GM19397 (cell line): Measurements from ENCODE around the gene GLYR1.

ENCODE experiments used
- ATAC-seq: cut with Tn5 transposase; IDR thresholded peaks from one replicate; pipeline ENCODE4 v1.9.1; 2021; ENCODE audit warnings: mild to moderate bottlenecking, moderate library complexity; ENCODE audit not compliant: unreplicated experiment

Gene GLYR1

DNA sequence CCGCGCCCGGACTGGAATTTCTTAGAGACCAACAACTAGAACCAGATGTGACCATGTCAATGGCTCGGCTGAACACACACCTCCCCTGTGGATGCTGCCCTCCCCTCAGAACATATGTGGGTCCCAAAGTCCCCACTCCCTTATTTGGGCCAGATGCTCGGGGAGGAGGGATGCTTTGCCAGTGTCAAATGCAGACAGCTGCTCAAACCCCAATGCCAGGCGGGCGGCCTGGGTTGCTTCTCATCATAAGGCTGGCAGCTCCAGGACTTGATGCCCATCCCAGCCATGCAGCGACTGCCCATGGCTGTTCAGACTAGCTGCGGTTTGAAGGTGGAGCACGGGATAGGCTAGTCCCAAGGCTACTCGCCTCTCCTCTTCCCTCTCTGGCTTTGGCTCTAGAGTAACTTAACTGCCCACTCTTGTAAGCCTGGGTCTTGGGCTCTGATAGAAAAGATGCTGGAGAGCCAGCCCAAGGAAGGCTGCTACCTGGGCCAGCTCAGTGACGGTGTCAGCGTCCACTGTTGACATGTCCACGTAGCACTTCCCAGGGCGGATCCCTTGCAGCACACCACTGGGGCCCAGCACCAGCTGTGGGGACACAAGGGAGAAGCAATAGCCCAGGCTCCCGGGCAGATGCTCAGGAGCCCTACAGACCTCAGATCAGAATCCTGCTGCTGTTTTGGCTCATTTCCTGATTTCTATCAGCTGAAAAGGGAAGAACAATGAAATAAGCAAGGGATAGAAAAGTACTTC, 33.7 kb downstream of the GLYR1 start:
- no peak for ATAC-seq

DNA sequence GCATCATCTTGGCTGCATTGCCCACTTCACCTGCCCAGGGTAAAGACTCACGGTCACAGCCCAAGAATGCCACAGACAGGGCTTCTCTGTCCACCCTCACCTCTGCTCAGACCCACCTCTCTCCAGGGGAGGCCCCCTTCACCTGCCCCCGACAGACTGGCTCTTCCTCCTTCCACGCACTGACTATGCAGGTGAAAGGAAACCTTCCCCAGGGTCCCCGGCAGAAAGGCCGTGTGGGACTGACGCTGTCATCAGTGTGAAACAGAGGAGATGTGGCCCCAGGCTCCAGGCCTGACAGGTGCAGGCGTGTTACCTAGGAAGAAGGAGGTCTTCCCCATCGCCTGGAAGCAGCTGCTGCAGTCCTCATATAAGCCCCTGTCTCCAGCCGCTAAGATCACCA, 35.3 kb downstream of the GLYR1 start:
- ATAC-seq, result no peak

DNA sequence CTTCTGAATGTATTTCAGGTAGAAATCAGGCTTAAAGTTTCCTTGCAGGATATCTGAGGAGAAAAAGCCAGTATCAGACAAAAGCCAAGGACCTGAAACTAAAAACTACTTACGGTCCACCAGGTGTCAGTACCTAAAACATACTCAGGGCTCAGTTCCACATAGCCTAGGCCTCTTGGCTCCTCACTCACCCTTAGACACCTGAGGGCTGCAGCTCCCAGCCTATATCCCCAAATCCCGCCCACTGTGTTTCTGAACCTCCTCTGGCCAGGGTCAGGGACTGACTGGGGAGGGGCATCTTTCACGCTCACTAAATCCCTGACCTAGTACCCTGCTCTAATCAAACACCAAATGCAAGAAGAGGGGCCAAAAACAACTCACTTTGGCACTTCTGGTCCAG, 35.8 kb downstream of the GLYR1 start:
- no peak for ATAC-seq

DNA sequence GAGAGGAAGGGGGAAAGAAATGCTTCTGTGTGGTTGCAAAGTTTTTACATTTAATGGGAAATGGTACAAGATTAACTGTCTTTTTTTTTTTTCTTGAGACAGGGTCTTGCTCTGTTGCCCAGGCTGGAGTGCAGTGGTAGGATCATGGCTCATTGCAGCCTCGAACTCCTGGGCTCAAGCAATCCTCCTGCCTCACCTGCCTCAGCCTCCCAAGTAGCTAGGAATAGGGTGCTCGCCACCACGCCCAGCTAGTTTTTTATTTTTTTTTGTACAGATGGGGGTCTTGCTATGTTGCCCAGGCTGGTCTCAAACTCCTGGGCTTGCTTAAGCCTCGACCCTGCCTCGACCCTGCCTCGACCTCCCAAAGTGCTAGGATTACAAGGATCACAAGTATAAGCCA, 40.8 kb downstream of the GLYR1 start:
- no peak for ATAC-seq

DNA sequence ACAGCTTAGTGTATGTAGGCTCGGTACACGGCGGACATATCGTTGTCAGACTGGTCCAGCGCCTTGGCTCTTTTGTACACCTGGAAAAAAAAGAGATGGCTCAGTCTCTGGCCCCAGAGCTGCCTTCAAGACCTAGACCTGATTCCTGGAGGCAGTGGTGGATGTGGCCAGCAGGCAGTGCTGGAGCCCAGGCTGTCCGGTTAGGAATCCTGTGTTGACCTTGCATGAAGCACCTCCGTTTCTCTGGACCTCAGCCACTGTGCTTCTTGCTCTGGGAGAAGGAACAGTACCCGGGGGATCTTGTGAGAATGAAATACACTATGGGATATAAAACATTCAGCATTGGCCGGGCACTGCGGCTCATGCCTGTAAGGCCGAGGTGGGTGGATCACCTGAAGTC, 41.9 kb downstream of the GLYR1 start:
- no peak for ATAC-seq

DNA sequence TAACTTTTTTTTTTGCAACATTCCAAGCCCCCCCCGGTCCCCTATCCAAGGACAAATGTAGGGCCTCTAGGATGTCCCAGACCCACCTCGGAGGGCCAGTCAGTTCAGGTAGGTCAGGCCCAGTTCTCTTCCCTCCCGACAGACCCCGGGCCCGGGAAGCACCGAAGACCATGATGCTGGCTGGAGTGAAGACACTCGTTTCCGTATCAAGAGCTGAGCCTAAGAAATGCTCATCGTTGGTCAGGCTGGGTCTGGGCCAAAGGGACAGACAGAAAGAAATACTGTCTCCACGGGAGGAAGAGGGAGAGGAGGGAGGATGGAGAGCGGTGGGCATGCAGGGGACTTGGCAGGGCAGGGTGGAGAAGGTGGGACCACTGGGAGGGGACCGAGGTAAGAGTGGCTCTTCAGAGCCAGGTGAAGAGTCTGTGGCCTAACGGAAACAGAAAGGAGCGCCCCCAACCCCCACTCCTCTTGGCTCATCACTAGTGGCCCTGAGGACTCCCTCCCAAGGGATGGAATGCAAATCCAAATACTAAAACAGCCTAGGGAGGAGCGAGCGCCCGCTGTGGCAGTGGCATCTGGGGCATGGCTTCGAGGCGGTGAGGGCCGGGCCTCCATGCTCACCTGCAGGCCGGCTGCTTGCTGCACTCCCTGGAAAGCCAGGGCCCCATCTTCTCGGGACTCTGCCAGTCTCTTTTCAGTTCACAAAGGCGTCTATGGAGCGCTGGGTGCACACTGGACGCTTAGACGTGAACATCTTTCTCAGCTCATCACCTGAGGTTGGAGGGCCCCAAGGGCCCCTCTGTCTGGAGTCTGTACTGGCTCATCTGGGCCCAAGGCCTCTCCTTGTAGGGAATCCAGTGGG, 43.0 kb downstream of the GLYR1 start:
- no peak for ATAC-seq

DNA sequence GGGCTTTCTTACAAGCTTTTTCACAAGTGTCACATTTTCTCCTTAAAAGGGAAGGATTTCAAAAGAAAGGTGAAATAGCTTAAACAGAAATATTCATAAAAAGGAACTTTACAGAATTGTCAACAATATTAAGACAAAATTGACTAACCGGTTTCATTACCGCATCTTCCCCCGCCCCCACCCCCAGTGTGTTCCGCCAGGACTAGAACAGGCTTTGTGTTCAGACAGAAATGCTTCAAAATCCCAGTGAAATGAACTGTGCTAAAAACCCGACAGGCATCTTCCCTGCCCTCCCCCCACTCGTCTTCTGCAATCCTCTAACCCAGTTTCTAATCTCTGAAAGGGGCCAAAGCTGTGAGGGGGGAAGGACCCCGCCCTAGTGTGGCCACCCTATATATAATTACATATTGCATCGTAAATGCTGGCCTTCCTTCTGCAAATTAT, 43.7 kb downstream of the GLYR1 start:
- ATAC-seq, result no peak

DNA sequence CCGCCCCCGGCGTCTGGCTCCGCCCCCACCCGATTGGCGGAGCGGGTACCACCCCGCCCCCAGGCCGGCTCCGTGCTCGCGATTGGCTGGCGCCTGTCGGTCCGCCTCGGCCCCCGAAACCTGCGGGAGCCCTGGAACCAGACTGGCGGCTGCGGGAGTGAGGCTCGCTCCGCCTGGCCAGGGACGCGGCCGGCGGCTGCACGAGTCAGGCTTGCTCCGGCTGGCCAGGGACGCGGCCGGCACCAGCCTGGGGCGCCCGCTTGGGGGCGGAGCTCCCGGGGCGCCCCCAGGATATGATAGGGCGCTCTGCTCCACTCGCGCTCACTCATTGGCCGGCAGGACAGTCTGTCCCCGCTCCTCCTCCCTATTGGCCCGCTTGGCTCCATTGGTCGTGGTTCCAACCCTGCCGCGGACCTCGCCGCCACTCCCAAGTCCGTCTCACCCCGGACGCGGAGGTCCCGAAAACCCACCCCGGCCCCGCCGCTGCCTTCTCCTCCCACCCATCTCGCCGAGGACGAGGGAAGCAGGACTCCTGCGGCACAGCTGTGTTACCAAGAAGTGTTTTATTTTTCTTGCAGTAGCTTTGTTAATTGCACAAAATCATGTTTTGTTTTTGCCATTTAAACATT, 44.3 kb downstream of the GLYR1 start:
- peak; percentile 88 for ATAC-seq

DNA sequence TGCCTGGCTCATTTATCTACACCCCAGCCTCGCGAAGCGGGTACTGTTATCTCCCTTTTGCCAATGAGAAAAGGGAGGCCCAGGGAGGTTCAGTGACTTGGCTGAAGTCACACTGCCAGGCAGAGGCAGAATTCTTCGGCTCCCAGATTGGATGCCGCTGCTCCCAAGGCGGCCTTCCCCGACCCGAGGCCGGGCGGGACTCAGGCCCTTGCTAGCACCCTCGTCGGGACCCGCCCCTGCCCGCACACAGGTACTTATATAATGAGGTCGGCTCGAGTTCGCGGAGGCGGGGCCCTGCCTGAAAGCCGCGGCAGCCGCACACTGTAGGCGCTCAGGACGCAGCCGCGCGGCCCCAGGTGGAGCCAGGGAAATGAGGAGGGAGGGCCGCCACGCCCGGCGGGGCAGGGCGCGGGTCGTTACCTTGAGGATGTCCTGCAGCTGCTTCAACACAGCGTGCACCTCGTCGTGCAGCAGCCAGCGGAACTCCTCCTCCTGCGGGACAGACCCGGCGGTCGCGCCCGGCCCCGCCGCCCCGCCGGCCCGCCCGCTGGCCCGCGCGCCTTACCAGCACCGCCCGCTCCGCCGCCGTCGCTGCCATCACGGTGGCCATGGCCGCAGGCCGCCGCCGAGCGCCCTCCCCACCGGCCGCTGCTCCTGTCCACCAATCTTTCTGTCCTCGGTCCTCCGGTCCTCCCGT, 45.0 kb downstream of the GLYR1 start, which contains the start of gene ROGDI:
Gene ROGDI (minus strand): TSS at position 672 of the 697 bp plus-strand sequence. CDS start 62 bp downstream, at position 610.
- ATAC-seq, result peak; percentile 52

DNA sequence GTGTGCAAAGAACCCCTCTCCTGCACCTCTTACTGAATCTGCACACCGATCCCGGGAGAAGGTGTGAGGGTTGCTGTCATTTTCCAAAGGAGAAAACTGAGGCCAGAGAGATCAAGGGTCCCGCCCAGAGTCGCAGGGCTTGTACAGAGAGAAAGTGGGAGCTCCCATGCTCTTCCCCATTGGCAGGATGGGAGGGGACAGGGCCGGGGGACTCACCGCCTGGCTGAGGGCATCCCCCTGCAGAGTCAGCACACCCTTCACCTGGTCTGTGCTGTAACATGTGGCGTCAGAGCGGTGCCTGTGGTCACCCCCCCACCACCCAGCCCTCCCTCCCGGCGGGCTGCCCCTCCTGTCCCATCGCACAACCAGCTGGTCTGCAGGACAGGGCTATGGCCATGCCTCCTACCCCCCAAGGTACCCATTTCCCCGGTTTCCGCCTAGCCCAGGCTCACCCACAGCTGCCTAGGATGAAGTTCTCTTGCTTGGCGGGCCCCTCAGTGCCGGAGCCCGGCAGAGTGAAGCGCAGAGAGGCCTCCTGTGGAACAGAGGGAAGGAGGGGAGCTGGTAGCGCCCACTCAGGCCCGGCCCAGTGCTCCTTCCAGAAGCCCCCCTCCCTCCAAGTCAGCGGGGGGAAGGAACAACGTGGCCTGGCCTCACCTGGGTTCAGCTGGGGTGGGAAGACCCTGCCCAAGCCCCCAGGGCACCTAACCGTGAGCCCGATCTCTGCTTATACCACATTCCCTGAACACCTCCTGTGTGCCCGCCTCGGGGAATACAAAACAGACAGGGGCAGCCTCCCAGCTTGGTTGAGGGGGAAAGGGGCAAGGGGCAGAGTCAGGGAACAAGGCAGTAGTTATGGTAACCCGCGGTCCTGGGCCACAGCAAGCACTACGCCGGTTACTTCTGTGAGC, 45.8 kb downstream of the GLYR1 start:
- no peak for ATAC-seq

DNA sequence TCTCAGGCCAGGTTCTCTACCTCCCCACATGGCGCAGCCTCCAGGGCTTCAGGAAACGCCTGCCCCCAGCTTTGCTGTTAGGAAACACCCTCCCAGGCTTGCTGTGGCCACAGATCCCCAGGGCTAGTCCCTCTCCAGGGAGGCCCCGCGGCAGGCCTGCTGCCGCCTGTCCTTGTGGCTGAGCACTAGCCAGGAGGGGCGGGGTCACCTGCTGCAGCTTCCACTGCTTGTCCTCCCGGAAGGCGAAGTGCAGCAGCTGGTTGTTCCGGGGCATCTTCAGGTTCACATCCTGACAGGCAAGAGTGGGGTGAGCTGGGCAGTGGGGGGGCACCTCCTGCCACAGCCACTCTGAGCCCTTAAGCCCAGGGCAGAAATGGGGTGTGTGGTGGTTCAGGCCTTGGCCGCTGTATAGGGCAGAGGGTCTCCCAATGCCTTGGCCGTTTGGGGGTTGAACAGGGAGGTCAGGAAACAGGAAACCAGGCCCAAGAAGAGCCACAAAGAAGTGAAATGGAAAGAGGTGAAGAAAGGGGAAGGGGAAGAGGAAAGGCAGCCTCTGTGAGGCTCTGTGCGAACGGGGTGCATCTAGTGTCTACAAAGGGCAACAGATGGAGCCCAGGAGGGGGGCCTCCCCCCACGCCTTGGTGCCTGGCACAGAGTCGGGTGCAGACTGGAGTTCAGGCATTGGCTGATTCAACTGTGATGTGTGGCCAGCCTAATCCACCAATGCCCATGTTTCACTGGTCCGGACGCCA, 46.6 kb downstream of the GLYR1 start:
- no peak for ATAC-seq

DNA sequence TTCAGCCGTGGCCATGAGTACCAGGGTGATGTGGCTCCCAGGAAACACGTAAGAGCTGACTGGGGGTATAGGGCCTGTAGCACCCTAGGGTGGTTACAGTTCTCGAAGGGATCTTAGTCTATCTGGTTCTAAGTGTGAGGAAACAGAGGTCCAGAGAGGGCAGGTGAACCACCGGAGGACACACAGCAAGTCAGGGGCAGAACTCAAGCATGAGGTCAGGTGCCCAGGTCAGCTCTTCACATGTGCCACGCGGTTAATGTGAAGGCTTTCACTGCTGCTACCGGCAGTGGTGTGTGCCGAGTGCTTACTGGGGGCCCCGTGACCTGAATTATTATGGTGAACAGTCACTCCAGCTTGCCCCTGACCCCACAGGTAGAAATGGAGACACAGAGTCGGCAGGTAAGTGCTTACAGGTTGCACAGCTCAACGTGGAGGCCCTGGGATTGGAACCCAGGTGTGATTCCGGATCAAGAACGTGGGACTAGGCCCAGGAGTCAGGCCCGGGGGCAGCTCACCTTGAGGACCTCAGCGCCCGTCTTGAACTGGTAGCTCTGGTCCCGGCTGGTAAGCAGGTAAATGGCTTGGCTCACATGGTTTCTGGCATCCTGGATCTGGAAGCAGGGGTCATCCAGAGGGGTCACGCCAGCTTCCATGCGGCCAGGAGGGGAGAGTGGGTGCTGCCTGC, 47.8 kb downstream of the GLYR1 start:
- ATAC-seq, result no peak

DNA sequence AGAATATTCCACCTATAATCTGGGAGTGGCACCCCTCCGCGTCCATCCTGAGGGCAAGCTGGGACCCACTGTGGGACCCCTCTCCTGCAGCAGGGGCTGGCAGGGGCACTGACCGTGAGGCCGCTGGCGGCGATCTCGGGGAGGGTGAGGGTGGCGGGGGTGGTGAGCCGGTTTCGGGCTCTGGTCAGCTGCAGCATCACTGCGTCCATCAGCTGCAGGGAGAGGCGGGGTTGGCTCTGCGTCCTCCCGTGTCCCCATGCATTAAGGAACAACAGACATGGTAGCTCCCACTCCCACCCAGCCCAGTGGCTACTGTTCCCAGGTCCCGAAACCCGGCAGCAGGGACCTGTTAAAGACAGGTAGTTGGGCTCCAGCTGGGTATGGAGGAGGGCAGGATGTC, 48.6 kb downstream of the GLYR1 start:
- ATAC-seq, result no peak

DNA sequence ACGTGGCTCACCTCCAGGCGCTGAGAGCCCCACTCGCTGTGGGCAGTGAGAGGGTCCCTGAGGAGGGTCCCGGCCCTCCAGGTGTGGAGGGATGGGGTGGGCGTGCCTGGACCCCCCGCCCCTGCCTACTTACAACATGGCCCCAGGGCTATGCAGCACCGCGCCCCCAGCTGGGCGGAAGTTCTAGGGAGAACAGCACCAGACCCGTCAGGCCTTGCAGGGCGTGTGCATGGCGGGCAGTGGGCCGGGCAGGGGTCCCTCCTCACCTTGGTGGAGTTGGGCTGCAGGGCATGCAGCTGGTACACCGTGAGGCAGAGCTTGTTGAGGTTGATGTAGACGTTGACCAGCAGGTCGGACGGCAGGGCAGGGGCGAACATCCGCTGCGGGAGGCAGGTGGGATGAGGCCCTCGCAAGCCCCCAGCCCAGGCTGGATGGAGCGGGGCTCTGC, 49.3 kb downstream of the GLYR1 start:
- no peak for ATAC-seq

DNA sequence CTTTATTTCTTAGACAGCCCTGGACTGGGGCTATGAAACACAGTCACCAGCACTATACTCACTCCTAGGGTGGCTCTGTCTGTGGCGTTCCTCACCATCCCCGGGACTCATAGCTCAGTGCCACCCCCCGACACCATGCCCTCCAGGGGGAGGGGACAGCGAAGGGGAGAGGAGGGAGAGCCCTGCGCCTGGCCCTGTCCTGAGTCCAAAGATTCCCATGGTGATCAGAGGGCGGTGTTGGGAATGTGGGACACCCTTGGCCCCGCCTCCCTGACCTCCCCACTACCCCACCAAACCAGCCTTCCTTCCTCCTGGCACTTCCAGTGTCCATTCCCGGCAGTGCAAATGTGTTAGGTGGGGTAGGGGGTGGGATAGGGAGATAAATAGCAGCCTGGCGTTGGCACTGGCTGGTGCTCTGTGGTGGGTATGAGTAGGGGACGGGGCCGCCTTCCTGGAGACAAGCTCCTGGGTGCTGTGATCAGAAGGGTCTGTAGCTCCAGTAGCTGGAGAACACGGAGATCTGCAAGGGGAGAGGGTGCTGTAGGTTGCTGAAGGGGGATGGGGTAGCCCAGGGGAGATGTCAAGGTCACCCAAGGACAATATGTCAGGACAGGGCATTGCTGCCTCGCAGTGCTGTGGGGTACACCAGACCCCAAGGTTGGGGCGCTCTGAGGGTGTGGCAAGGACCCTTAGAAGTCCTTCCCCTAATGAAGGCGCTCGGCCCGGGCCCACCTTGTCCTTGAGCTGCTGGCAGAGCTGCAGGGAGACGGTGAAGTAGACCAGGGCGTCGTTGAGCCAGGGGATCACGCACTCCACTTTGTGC, 49.9 kb downstream of the GLYR1 start:
- no peak for ATAC-seq

DNA sequence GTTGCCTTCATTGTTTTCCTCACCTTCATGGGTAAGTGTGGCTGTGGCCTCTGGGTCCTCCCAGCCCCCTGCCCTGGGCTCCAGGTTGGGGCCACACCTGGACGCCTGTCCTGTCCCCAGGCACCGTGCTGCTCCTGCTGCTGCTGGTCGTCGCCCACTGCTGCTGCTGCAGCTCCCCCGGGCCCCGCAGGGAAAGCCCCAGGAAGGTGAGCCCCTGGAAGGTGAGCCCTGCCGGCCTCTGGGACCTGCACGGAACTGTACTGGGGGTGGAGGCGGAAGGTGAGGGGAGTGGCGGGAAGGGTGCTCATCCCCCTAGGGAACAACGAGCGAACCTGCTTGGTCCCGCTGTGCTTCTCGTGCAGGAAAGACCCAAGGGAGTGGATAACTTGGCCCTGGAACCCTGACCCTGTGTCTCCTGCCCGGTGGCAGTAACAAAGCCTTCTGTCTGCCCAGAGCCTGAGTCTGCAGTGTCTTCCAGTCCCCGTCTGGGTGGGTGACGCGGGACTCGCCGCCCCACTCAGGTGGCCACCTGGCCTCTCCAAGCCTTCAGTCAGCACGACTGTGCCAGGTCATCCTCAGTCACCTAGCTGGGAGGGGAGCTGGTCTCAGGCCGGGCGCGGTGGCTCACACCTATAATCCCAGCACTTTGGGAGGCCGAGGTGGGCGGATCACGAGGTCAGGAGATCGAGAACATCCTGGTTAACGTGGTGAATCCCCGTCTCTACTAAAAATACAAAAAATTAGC, 51.1 kb downstream of the GLYR1 start:
- no peak for ATAC-seq
